Stimulated activated CD8-positive, alpha-beta memory T cell treated with anti-CD3 and anti-CD28 coated beads, Interleukin-4, amount 100 ng/mL, for 1 hour (primary cell): Measurements from ENCODE around the gene B4GALNT1.
"Not testable (repeated sequence)": the region's sequence is repeated elsewhere in the genome, so short reads cannot be mapped to it uniquely, and the experiment has no call there.

Experiments
- DNase-seq, 2 donors: peaks; one replicate each; pipeline ENCODE4 v3.0.0-alpha.2; 2020; ENCODE audit warnings: low read depth in 2 of 2, low spot score in 1 of 2

B4GALNT1 gene

GRCh38 chr12:57609781-57610553, 23.0 kb downstream of the B4GALNT1 start:
- no peak for DNase-seq

- no peak for DNase-seq
Measured at GRCh38 chr12:57609101-57609780, 23.8 kb downstream of the B4GALNT1 start.

DNA sequence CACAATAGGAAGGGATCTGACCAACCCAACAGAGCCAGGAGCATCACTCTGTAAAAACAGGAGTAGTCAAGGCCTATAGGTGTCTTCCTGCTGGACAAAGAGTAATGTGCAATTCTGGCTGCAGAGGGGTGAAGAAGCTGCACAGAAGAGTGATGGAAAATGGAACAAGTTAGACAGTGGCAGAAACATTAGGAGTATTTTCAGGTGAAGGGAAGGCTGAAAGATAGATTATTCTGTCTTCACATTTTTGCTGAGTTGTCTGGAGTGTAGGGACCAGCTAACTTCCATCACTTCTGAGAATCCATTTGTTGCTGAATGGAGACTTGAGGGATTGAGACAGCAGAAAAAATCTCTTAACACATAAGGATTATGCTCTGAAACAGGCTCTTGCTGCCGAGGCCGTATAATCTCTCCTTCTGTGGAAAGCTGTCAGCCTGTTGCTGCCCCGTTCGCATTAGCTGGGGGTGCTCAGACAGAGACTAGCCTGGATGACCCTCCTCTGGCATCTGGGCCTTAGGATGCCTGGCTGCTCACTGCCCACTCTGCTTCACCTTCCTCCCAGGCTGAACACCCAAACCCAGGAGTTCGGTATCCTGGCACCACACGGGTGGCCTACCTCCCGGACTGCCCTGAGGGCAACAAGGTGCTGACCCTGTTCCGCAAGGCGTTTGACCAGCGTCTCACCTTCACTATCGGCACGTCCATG, 24.9 kb downstream of the B4GALNT1 start:
- no peak for DNase-seq

DNA sequence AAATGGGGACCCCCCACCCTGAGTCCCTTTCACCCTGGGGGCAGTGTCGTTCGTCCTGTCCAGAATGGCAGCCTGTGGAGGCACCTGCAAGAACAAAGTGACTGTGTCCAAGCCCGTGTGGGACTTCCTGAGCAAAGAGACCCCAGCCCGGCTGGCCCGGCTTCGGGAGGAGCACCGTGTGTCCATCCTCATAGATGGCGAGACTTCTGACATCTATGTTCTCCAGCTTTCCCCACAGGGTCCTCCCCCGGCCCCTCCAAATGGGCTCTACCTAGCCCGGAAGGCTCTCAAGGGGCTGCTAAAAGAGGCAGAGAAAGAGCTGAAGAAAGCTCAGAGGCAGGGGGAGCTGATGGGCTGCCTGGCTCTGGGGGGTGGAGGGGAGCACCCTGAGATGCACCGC, 26.2 kb downstream of the B4GALNT1 start:
- no peak for DNase-seq

- no peak for DNase-seq
Measured at GRCh38 chr12:57606399-57606798, 26.6 kb downstream of the B4GALNT1 start.

GRCh38 chr12:57605811-57606311, 27.1 kb downstream of the B4GALNT1 start:
- no peak for DNase-seq

DNA sequence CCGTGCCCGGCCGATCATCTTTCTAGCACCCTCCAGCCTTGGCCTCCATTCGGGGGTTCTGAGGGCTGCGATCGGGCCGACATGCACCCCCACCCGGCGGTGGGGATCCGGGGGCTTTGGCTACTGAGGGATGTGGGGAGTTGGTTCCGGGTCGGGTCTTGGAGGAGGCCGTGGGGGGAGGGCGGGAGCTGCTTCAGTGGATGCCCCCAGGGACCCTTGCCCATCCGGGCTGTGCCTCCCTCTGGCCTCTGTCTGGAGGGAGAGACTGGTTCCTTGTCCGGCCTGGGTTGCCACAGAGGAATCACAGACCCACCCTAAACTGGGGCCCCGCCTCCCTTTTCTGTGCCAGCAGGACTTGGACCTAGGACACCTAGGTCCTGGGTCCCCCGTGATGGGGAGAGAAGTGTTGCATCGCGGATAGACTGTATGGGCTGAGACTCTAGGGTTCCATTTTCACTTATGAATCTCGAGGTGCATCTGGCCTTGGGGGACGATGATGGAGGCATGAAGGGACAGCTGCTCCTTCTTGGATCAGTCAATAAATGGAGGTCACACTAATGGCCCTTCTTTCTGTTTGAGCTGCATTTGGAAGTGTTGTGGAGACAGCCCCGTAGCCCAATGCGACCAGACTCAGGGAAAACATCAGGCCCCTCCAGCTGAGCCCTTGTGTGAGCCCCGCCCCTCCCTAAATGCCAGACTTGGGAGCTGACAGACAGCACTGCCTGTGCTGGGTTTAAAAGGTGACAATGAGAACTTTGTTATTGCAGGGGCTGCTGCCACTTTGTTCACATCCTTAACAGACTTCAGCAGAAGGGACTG, 27.8 kb downstream of the B4GALNT1 start:
- no peak for DNase-seq

DNA sequence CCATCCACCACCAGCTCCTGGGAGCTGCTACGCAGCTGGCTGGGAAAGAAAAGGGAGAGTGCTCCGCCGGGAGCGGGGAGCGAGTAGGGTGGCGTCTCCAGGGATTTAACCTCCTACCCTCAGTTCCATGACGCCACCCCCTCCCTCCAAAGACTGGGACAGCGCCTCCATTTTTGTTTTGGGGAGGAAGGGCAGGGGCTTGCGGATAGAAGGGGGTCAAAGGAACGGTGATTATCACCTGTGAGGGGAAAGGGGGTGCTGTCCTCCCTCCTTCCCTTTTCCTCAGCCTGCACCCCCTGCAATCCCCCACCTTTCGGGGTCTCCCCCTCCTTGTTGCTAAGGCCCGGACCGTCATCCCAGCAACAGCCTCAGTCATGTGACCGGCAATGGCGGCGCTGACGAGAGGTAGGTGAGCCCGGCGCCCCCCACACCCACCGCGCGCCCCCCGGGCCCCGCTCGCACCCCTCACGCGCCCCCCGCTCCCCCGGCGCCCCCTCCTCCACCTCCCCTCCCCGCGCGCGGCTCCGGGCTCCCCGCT, 28.5 kb downstream of the B4GALNT1 start, which contains the start of gene DTX3:
TSS of gene DTX3 (plus strand) at position 371 of the 538 bp plus-strand sequence. CDS start 1,694 bp downstream, outside the sequence.
- DNase-seq, result no peak

DNA sequence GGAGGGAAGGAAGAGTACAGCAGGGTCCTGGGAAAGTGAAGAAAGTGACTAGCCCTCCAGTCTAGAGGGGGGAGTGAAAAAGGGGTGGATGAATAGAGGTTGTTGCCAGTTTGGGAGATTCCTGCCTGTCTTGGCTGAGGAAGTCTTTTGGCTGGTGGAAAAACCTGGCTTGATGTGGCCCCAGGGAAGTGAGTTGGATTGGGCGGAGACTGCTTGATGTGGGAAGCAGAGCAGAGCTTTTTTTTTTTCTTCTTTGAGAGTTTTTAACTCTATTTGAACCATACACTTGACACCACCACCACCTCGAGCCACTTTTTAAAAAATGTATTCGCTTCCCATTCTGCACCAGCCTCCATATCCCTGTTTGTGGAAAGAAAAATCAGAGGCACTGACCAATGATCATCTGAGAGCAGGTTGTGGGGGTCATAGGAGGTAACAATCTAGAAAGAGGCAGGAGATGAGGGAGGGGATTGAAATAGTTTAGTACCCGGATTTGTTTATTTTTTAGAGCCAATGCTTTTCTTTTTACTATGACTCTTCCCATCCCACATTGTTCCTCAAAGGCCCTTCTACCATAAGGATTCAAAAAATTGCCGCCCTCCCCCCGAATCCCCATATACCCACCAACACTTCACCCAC, 29.1 kb downstream of the B4GALNT1 start:
- no peak for DNase-seq

DNA sequence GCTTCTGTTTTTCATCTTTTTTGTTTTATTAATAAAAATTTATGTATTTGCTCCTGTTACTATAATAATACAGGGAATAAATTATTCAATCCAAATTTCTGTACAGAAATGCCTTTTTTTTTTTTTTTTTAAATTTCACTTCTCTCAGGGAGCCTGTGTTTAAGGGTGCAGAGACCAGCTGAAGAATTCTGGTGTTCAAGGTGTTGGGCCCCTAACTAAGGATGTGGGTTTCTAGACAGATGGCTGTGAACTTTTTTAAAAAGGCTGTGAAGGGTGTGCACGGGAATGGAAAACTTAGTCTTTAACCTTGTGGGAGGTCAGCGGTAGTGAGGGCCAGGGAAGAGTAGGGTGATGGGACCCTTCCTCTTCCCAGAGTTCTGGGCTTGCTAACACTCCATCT, 29.7 kb downstream of the B4GALNT1 start:
- no peak for DNase-seq

- no peak for DNase-seq
Measured at GRCh38 chr12:57602544-57602943, 30.5 kb downstream of the B4GALNT1 start.

DNA sequence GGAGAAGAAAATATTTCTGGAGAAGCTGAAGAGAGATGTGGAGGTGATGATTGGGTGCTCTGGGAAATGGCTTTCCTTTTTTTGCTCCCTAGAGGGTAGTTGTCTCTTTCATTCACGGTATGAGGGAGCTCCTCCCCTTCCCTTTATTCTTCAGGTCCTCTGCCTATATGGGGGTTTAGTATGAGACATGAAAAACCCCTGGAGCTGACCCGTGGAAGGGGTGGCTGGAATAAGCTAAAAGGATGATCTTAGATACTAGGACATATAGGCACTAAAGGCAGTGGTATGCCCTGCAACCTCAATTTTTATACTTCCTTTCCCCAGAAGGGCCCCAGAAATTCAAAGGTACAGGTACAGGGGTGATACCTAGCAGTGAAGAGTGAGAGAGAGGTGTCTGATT, 32.6 kb downstream of the B4GALNT1 start:
- no peak for DNase-seq

DNA sequence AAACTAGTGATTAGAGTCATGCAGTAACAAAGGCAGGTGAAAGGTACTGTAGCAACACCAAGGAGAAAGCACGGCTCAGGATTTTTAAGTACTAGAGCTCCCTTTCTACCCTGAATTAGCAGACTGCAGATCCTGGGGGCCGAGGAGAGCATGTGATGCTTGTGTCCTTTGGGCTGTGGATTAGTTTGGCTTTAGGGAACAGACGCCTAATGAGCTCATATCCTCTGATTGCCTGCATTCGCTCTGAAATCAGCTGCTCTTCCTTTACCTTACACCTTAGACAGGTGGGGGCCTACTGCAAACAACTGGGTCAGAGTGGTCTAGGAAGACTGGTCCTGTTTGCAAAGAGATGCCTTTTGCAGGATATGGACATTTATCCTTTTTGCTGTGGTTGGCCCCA, 39.8 kb downstream of the B4GALNT1 start:
- no peak for DNase-seq

DNA sequence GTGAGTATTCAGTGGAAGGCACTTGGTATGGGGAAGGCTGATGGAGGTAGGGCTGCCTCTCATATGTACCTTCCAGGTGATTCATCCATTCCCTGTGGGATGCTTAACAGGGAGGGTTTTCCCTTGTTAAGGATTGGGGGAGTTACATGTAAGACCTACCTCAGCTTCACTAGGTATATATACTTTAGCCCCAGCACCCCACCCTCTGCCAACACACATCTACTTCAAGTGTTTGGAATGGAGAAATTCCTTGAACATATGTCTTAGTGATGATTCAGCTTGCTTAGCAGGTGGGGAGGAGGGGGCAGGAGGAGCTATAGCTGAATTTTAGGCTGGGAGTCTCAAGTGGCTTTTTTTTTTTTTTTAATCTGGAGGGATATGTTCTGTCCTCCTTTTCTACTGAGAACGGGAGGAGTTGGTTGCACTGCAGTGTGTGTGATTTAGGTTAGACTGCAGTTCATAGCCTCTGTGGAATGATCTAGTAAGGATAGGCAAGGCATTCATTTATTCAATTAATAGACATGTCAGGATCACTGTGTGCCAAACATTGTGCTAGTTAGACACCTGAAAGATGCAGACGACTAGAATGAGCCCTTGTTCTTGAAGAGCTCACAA, 40.3 kb downstream of the B4GALNT1 start:
- no peak for DNase-seq

DNA sequence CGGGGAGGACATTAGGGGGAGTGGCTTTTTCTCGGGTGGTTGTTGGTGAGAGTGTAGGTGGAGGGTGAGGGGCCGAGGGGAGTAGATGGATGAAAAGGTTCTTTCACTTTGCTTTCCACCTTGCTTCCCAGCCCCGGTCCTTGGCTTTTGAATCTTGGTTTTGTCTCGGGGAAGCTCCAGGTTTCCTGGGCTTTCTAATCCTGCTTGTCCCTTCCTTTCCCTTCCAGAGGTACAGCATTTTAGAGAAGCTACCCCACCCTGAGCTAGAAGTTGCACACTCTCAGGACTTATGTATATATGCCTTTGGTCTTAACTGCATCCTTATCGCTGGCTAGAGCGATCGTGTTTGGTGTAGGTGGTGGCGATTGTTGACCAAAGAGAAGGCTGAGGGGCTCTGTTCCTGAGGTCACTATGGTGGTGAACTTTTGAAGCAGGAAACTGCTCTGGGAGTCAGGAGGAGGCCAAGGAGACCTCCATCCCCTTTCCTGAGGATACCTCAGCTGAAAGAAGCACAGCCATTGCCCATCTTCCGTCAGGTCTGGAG, 41.1 kb downstream of the B4GALNT1 start:
- DNase-seq, result no peak

GRCh38 chr12:57590864-57591781, 41.9 kb downstream of the B4GALNT1 start, which contains the start of gene PIP4K2C:
TSS of gene PIP4K2C (plus strand) at chr12:57591192. CDS start at chr12:57591290, 98 bp downstream.
- peak; percentile 34 to 62 for DNase-seq

GRCh38 chr12:57590479-57590863, 42.5 kb downstream of the B4GALNT1 start:
- no peak for DNase-seq

DNA sequence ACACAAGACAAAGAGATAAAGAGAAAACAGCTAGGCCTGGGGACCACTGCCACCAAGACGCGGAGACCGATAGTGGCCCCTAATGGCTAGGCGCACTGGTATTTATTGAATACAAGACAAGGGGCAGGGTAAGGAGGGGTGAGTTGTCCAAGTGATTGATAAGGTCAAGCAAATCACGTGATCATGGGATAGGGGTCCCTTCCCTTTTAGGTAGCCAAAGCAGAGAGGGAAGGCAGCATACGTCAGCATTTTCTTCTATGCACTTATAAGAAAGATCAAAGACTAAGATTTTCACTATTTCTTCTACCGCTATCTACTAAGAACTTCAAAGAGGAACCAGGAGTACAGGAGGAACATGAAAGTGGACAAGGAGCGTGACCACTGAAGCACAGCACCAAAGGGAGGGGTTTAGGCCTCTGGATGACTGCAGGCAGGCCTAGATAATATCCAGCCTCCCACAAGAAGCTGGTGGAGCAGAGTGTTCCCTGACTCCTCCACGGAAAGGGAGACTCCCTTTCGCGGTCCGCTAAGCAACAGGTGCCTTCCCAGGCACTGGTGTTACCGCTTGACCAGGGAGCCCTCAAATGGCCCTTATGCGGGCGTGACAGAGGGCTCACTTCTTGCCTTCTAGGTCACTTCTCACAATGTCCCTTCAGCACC, 43.9 kb downstream of the B4GALNT1 start:
- DNase-seq, result not testable (repeated sequence)
